ENCODE results near the gene ARHGEF17. TPM values are rescaled to one million over a fixed set of nuclear protein-coding genes. Genes with fewer than 3 reads are reported as not detected.

ARHGEF17 gene
- total RNA-seq, 1 experiment from 2014 or later: 24.0 TPM

DNA sequence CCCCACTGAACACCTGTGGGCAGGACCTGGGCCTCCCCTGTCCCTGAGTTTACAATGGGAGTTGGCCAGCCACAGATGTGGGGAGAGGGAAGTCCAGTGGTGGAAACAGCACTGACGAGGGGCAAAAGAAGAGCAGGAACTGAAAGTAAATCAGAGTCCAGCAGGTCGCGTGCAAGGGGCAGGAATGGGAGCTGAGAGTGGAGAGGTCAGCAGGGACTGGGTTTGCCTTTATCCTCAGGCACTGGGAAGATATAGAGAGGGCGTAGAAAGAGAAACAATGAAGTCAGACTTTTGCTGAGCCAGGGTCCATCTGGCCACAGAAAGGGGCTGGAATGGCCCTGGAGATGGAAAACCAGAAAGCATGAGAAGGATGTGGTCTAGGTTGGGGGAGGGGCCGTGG is 27.4 kb upstream of the ARHGEF17 start:
- no peak overlapping the region for H3K4me3 ChIP-seq (ENCODE audit: low read depth, low read length, poor library complexity, severe bottlenecking)
- H3K27me3 ChIP-seq (replicated peaks; ENCODE audit: insufficient read depth, low read depth, low read length, poor library complexity): no peaks in the 10 kb centered on the region
- no peaks in the 10 kb centered on the region for H3K9me3 ChIP-seq (ENCODE audit: low read depth, low read length, poor library complexity, severe bottlenecking)
- BruUV-seq (replicated peaks): no TSS peak
- no peak overlapping the region for H3K27ac ChIP-seq (ENCODE audit: low read depth, low read length, poor library complexity, severe bottlenecking)
- no peaks in the 10 kb centered on the region for H3K4me1 ChIP-seq (ENCODE audit: insufficient read depth, low read length, poor library complexity, severe bottlenecking)
- POLR2A ChIA-PET (ENCODE audit: low non-redundant PET): no interaction called here
- intact Hi-C loops (cut with micrococcal nuclease; ENCODE audit: unreplicated experiment): no loop called here
- TF ChIP-seq, protein P1, sequence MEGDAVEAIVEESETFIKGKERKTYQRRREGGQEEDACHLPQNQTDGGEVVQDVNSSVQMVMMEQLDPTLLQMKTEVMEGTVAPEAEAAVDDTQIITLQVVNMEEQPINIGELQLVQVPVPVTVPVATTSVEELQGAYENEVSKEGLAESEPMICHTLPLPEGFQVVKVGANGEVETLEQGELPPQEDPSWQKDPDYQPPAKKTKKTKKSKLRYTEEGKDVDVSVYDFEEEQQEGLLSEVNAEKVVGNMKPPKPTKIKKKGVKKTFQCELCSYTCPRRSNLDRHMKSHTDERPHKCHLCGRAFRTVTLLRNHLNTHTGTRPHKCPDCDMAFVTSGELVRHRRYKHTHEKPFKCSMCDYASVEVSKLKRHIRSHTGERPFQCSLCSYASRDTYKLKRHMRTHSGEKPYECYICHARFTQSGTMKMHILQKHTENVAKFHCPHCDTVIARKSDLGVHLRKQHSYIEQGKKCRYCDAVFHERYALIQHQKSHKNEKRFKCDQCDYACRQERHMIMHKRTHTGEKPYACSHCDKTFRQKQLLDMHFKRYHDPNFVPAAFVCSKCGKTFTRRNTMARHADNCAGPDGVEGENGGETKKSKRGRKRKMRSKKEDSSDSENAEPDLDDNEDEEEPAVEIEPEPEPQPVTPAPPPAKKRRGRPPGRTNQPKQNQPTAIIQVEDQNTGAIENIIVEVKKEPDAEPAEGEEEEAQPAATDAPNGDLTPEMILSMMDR (conservative IDR thresholded peaks at IDR 0.05; ENCODE audit: low read depth, low read length): no peak
- TF ChIP-seq EZH2 (IDR thresholded peaks at IDR 0.05; ENCODE audit: borderline replicate concordance, low read depth, low read length, poor library complexity, severe bottlenecking): no peak
- H3K36me3 ChIP-seq (ENCODE audit: insufficient read depth, low read length, poor library complexity, severe bottlenecking): no peaks in the 10 kb centered on the region
- DNase-seq (ENCODE audit: low spot score): no peak
- CTCF ChIA-PET: no interaction called here

- DNase-seq (ENCODE audit: low spot score): no peak
- no peaks in the 10 kb centered on the region for H3K27me3 ChIP-seq (replicated peaks; ENCODE audit: insufficient read depth, low read depth, low read length, poor library complexity)
- ChIA-PET CTCF (no interaction called here), POLR2A (ENCODE audit: low non-redundant PET) (no interaction called here)
- no peaks in the 10 kb centered on the region for H3K4me1 ChIP-seq (ENCODE audit: insufficient read depth, low read length, poor library complexity, severe bottlenecking)
- no TSS peak for BruUV-seq (replicated peaks)
- H3K36me3 ChIP-seq (ENCODE audit: insufficient read depth, low read length, poor library complexity, severe bottlenecking): no peaks in the 10 kb centered on the region
- TF ChIP-seq, protein P1 (conservative IDR thresholded peaks at IDR 0.05; ENCODE audit: low read depth, low read length): no peak
- no peak for TF ChIP-seq EZH2 (IDR thresholded peaks at IDR 0.05; ENCODE audit: borderline replicate concordance, low read depth, low read length, poor library complexity, severe bottlenecking)
- intact Hi-C loops (cut with micrococcal nuclease; ENCODE audit: unreplicated experiment): no loop called here
- no peak overlapping the region for H3K4me3 ChIP-seq (ENCODE audit: low read depth, low read length, poor library complexity, severe bottlenecking)
- H3K27ac ChIP-seq (ENCODE audit: low read depth, low read length, poor library complexity, severe bottlenecking): no peak overlapping the region
- no peaks in the 10 kb centered on the region for H3K9me3 ChIP-seq (ENCODE audit: low read depth, low read length, poor library complexity, severe bottlenecking)
These were observed 26.8 kb upstream of the ARHGEF17 start for GRCh38 chr11:73281201-73281741.

DNA sequence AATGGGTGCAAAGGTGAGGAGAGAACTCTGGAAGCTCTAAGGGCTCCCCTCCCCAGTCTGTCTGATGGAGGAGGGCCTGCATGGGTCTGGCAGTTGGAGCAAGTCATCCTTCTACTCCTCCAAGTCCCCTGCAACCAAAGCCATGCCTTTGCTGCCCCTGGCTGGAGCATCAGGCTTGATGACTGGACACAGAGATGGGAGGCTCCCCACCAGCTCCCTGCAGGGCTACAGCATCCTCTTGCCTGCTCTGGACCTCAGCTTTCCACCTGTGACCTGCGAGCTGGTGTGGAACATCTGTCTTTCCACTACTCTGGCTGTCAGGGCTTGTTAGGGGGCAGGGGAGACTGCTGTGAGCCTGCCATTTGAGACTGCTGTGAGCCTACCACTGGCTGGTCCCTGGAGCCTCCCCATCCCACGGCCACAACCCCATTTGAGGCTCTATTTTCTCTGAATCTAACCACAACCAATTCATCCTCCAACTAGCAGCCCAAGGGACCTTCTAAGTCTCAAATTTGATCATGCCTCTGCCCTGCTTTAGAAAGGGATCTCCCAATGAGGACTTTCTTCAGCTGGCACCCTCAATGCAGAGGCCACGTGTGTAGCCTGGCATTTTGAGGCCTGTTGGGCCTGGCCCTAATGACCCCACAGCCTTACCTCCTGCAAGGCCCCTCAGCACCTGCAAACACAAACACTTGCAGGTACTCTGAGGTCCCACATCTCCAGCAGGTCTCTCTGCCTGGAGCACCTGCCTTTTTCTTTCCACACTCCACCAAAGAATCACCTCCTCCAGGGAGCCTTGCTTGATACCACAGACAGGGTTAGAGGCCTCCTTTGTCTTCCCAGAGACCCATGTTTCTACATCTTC is 26.0 kb upstream of the ARHGEF17 start:
- POLR2A ChIA-PET (ENCODE audit: low non-redundant PET): no interaction called here
- CTCF ChIA-PET: no interaction called here
- no TSS peak for BruUV-seq (replicated peaks)
- DNase-seq (ENCODE audit: low spot score): no peak
- no peak overlapping the region for H3K4me3 ChIP-seq (ENCODE audit: low read depth, low read length, poor library complexity, severe bottlenecking)
- no peak overlapping the region for H3K27ac ChIP-seq (ENCODE audit: low read depth, low read length, poor library complexity, severe bottlenecking)
- H3K4me1 ChIP-seq (ENCODE audit: insufficient read depth, low read length, poor library complexity, severe bottlenecking): no peaks in the 10 kb centered on the region
- H3K27me3 ChIP-seq (replicated peaks; ENCODE audit: insufficient read depth, low read depth, low read length, poor library complexity): no peaks in the 10 kb centered on the region
- no peaks in the 10 kb centered on the region for H3K9me3 ChIP-seq (ENCODE audit: low read depth, low read length, poor library complexity, severe bottlenecking)
- intact Hi-C loops (cut with micrococcal nuclease; ENCODE audit: unreplicated experiment): no loop called here
- no peaks in the 10 kb centered on the region for H3K36me3 ChIP-seq (ENCODE audit: insufficient read depth, low read length, poor library complexity, severe bottlenecking)
- no peak for TF ChIP-seq EZH2 (IDR thresholded peaks at IDR 0.05; ENCODE audit: borderline replicate concordance, low read depth, low read length, poor library complexity, severe bottlenecking)
- TF ChIP-seq, protein P1 (conservative IDR thresholded peaks at IDR 0.05; ENCODE audit: low read depth, low read length): no peak

Data from A673 (cell line).